IPS-18c (cell line): ENCODE measurements around the gene N4BP3.
A peak's percentile ranks its signal among the peaks of the same experiment; 100 is the strongest.

Experiments
- H3K4me3 ChIP-seq: 2 replicates; pipeline ENCODE4 v1.7.0; 2013; ENCODE audit warnings: low read depth, mild to moderate bottlenecking, low read length, moderate library complexity; ENCODE audit not compliant: insufficient read depth
- H3K9me3 ChIP-seq: one replicate; pipeline ENCODE4 v1.6.1; 2013; ENCODE audit warnings: mild to moderate bottlenecking, low read length, moderate library complexity; ENCODE audit not compliant: control insufficient read depth, insufficient read depth

N4BP3 gene

GRCh38 chr5:178160176-178160575 lies 46.8 kb downstream of the N4BP3 start:
- Histone ChIP-seq H3K4me3 (no peak overlapping the region), H3K9me3 (peaks cover 2% of the 10 kb centered on the region)

GRCh38 chr5:178162481-178162880 lies 49.1 kb downstream of the N4BP3 start:
- H3K9me3 ChIP-seq: peaks cover 2% of the 10 kb centered on the region
- H3K4me3 ChIP-seq: no peak overlapping the region

GRCh38 chr5:178163772-178164735 lies 50.7 kb downstream of the N4BP3 start:
- peak overlapping the region; percentile 34 for H3K4me3 ChIP-seq
- peaks cover 2% of the 10 kb centered on the region for H3K9me3 ChIP-seq

GRCh38 chr5:178165581-178165980 lies 52.2 kb downstream of the N4BP3 start:
- H3K9me3 ChIP-seq: peaks cover 2% of the 10 kb centered on the region
- no peak overlapping the region for H3K4me3 ChIP-seq

- Histone ChIP-seq H3K9me3 (no peaks in the 10 kb centered on the region), H3K4me3 (no peak overlapping the region)
Observed at GRCh38 chr5:178170455-178170854, 57.1 kb downstream of the N4BP3 start.

DNA sequence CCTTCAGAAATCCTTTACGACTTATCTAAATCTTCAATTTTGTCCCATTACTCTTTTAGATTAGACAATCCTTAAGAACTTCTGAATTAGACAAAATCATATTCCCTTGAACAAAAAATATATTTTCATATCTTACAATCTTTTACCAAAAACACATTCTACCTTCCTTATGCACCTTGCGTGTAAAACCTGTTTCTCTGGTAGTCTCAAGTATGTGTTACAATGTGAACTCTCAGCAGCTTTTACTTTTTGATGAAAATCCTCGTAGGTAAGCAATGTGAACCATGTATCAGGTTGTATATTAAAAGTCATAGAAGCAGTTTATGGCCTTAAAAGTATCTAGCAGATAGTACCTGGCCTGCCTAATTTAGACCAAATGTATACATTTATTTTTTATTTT lies 61.1 kb downstream of the N4BP3 start:
- Histone ChIP-seq H3K4me3 (no peak overlapping the region), H3K9me3 (no peaks in the 10 kb centered on the region)
